ENCODE data around the gene DIAPH1. TPM values are rescaled to one million over a fixed set of nuclear protein-coding genes. Genes with fewer than 3 reads are reported as not detected.
A peak's percentile ranks its signal among the peaks of the same experiment; 100 is the strongest.

Gene DIAPH1
- total and polyA plus RNA-seq, 8 donors: 48.1 to 137 (median 60.2) TPM

GRCh38 chr5:141640051-141640415 is 21.2 kb upstream of the DIAPH1 start:
- no peak for ATAC-seq
- H3K27me3 ChIP-seq: no peaks in the 10 kb centered on the region
- intact Hi-C loops (cut with DNase I): no loop called here
- H3K36me3 ChIP-seq: peaks cover 0 to 28% of the 10 kb centered on the region in 2 donors
- no peaks in the 10 kb centered on the region for H3K9me3 ChIP-seq
- peaks cover 10 to 29% of the 10 kb centered on the region in 2 donors for H3K4me1 ChIP-seq
- DNase-seq: no peak
- no peak for TF ChIP-seq CTCF (IDR thresholded peaks at IDR 0.05)
- H3K27ac ChIP-seq: no peak overlapping the region
- H3K4me3 ChIP-seq: no peak overlapping the region

- Histone ChIP-seq H3K27ac (no peak overlapping the region), H3K4me1 (peaks cover 13 to 34% of the 10 kb centered on the region in 2 donors), H3K27me3 (no peaks in the 10 kb centered on the region), H3K4me3 (no peak overlapping the region), H3K9me3 (no peaks in the 10 kb centered on the region), H3K36me3 (peaks cover 0 to 23% of the 10 kb centered on the region in 2 donors)
- DNase-seq (no peak), ATAC-seq (no peak)
- intact Hi-C loops (cut with DNase I): no loop called here
- no peak for TF ChIP-seq CTCF (IDR thresholded peaks at IDR 0.05)
These were observed 20.7 kb upstream of the DIAPH1 start for GRCh38 chr5:141639357-141640050.

GRCh38 chr5:141638771-141639170 is 20.0 kb upstream of the DIAPH1 start:
- ATAC-seq: no peak
- intact Hi-C loops (cut with DNase I): no loop called here
- TF ChIP-seq CTCF (IDR thresholded peaks at IDR 0.05): no peak
- Histone ChIP-seq H3K9me3 (no peaks in the 10 kb centered on the region), H3K36me3 (peaks cover 0 to 16% of the 10 kb centered on the region in 2 donors), H3K4me1 (peaks cover 14 to 41% of the 10 kb centered on the region in 2 donors), H3K27ac (no peak overlapping the region), H3K4me3 (no peak overlapping the region), H3K27me3 (no peaks in the 10 kb centered on the region)
- DNase-seq: no peak

GRCh38 chr5:141637767-141638419 is 19.1 kb upstream of the DIAPH1 start:
- DNase-seq (peak; percentile 39 to 88 (median 70)), ATAC-seq (peak; percentile 70)
- intact Hi-C loops (cut with DNase I): no loop called here
- Histone ChIP-seq H3K4me3 (peak overlapping the region; percentile 68 to 93), H3K27me3 (no peaks in the 10 kb centered on the region), H3K27ac (no peak overlapping the region), H3K4me1 (peaks cover 14 to 47% of the 10 kb centered on the region in 2 donors), H3K36me3 (peaks cover 0 to 11% of the 10 kb centered on the region in 2 donors), H3K9me3 (no peaks in the 10 kb centered on the region)
- peak in 1 of 2 donors; percentile 39 for TF ChIP-seq CTCF (IDR thresholded peaks at IDR 0.05)

- DNase-seq: peak in 1 of 4 donors; percentile 88
- no peak for TF ChIP-seq CTCF (IDR thresholded peaks at IDR 0.05)
- Histone ChIP-seq H3K9me3 (no peaks in the 10 kb centered on the region), H3K27me3 (no peaks in the 10 kb centered on the region), H3K4me1 (peaks cover 14 to 47% of the 10 kb centered on the region in 2 donors), H3K4me3 (peak overlapping the region; percentile 68 to 93), H3K36me3 (peaks cover 0 to 17% of the 10 kb centered on the region in 2 donors), H3K27ac (peak overlapping the region in 1 of 2 donors; percentile 69)
- ATAC-seq: peak; percentile 38
- intact Hi-C loops (cut with DNase I): no loop called here
These were observed 18.4 kb upstream of the DIAPH1 start for GRCh38 chr5:141637123-141637766.
